ENCODE data around the gene EIF3J. TPM values are rescaled to one million over a fixed set of nuclear protein-coding genes. Genes with fewer than 3 reads are reported as not detected.

Gene EIF3J
- total and polyA plus RNA-seq, 10 of the 15 experiments (the other 5 are each of a cell fraction or from before 2014, with no cell fraction given) = 34.7 to 126 (median 64.1) TPM

DNA sequence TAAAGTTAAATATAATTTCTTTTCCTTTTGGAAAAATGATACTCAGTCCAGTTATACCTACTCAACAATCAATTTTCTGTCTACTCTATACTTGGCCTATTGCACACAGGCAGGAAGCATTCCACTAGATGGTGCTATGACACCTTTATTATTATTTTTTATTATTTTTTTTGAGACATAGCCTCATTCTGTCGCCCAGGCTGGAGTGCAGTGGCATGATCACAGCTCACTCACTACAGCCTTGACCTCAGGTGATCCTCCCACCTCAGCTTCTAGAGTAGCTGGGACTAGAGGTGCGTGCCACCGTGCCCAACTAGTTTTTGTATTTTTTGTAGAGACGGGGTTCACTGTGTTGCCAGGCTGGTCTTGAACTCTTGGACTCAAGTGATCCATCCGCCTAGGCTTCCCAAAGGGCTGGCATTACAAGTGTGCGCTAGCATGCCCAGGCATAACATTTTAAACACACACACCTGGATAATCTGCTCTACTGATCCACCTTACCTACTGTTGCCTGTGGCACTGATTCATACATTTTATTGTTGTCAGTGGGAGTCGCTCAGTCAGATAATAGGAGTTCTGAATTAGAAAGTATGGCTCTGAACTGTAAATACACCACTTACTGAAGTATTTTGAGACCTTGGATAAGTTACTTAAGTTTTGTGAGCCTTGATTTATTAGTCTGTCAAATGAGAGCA, 56.2 kb downstream of the EIF3J start (continued):
- TF ChIP-seq, protein P1, sequence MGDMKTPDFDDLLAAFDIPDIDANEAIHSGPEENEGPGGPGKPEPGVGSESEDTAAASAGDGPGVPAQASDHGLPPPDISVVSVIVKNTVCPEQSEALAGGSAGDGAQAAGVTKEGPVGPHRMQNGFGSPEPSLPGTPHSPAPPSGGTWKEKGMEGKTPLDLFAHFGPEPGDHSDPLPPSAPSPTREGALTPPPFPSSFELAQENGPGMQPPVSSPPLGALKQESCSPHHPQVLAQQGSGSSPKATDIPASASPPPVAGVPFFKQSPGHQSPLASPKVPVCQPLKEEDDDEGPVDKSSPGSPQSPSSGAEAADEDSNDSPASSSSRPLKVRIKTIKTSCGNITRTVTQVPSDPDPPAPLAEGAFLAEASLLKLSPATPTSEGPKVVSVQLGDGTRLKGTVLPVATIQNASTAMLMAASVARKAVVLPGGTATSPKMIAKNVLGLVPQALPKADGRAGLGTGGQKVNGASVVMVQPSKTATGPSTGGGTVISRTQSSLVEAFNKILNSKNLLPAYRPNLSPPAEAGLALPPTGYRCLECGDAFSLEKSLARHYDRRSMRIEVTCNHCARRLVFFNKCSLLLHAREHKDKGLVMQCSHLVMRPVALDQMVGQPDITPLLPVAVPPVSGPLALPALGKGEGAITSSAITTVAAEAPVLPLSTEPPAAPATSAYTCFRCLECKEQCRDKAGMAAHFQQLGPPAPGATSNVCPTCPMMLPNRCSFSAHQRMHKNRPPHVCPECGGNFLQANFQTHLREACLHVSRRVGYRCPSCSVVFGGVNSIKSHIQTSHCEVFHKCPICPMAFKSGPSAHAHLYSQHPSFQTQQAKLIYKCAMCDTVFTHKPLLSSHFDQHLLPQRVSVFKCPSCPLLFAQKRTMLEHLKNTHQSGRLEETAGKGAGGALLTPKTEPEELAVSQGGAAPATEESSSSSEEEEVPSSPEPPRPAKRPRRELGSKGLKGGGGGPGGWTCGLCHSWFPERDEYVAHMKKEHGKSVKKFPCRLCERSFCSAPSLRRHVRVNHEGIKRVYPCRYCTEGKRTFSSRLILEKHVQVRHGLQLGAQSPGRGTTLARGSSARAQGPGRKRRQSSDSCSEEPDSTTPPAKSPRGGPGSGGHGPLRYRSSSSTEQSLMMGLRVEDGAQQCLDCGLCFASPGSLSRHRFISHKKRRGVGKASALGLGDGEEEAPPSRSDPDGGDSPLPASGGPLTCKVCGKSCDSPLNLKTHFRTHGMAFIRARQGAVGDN (IDR thresholded peaks at IDR 0.05) = no peak
- TF ChIP-seq, protein P2, sequence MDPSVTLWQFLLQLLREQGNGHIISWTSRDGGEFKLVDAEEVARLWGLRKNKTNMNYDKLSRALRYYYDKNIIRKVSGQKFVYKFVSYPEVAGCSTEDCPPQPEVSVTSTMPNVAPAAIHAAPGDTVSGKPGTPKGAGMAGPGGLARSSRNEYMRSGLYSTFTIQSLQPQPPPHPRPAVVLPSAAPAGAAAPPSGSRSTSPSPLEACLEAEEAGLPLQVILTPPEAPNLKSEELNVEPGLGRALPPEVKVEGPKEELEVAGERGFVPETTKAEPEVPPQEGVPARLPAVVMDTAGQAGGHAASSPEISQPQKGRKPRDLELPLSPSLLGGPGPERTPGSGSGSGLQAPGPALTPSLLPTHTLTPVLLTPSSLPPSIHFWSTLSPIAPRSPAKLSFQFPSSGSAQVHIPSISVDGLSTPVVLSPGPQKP (IDR thresholded peaks at IDR 0.05; ENCODE audit: low read depth, low read length) = no peak
- TF ChIP-seq MXI1 (IDR thresholded peaks at IDR 0.05; ENCODE audit: low read depth, low read length) (no peak), SMARCA5 (IDR thresholded peaks at IDR 0.05) (no peak), USF1 (IDR thresholded peaks at IDR 0.05; ENCODE audit: borderline replicate concordance, extremely low read length, insufficient read depth, low read depth, low read length) (no peak), MYC (IDR thresholded peaks at IDR 0.05; ENCODE audit: insufficient read depth, insufficient read length, insufficient replicate concordance, low read length, severe bottlenecking) (no peak), SUPT20H (IDR thresholded peaks at IDR 0.05; ENCODE audit: borderline replicate concordance, control insufficient read depth, low read depth, low read length) (no peak), ZSCAN29 (IDR thresholded peaks at IDR 0.05) (no peak), PBX3 (IDR thresholded peaks at IDR 0.05; ENCODE audit: insufficient replicate concordance, low read depth, low read length) (no peak), SMC3 (IDR thresholded peaks at IDR 0.05; ENCODE audit: borderline replicate concordance, low read length) (peak; percentile 57; the same call in 1 of the 2 replicates), WRNIP1 (IDR thresholded peaks at IDR 0.05; ENCODE audit: borderline replicate concordance, low read depth, low read length) (no peak), ZNF207 (IDR thresholded peaks at IDR 0.05; ENCODE audit: borderline replicate concordance) (no peak), TAF1 (IDR thresholded peaks at IDR 0.05; ENCODE audit: borderline replicate concordance, low read depth, low read length) (no peak), CHD2 (IDR thresholded peaks at IDR 0.05; ENCODE audit: borderline replicate concordance, low read depth, low read length) (no peak)

Measured in GM12878 (cell line).